H1 (cell line): ENCODE results near the gene CMSS1.

Experiments used
- CBX5 ChIP-seq: fragments of 300-800, 300-1000 bp; sonication (generic); IDR thresholded peaks from 2 replicates; pipeline ENCODE4 v1.7.1; 2016; ENCODE audit warnings: antibody characterized with exemption, low read length, low read depth
- EGR1 ChIP-seq: IDR thresholded peaks from 2 replicates; pipeline ENCODE4 v1.6.1; 2011; ENCODE audit warnings: low read depth, low read length, borderline replicate concordance
- POLR2A ChIP-seq, 2 experiments: IDR thresholded peaks; 1 replicate in 1 of 2; 2 replicates in 1 of 2; pipeline ENCODE4 v1.6.1; 2011; ENCODE audit warnings: low read depth in 2 of 2, low read length in 2 of 2, mild to moderate bottlenecking in 2 of 2; ENCODE audit errors: control extremely low read depth in 1 of 2
- POLR2AphosphoS5 ChIP-seq: IDR thresholded peaks from 2 replicates; pipeline ENCODE4 v1.6.1; 2011; ENCODE audit warnings: low read depth, low read length
- SP2 ChIP-seq: IDR thresholded peaks from 2 replicates; pipeline ENCODE4 v1.6.1; 2012; ENCODE audit warnings: mild to moderate bottlenecking, low read length, inconsistent platforms
- TAF1 ChIP-seq: IDR thresholded peaks from 2 replicates; pipeline ENCODE4 v1.6.1; 2011; ENCODE audit warnings: mild to moderate bottlenecking, low read depth, low read length
- TEAD4 ChIP-seq: IDR thresholded peaks from 2 replicates; pipeline ENCODE4 v1.6.1; 2012; ENCODE audit warnings: low read depth, low read length, inconsistent platforms, mixed read lengths
- TF ChIP-seq, protein P1 (sequence below), 3 experiments: IDR thresholded peaks; 1 replicate in 2 of 3; 2 replicates in 1 of 3; pipeline versions ENCODE4 v1.5.1 to v1.6.1; 2011; ENCODE audit warnings: low read length in 3 of 3, mild to moderate bottlenecking in 3 of 3, inconsistent platforms in 2 of 3, low read depth in 1 of 3, moderate library complexity in 1 of 3; ENCODE audit not compliant: insufficient read depth in 1 of 3; ENCODE audit errors: control extremely low read depth in 1 of 3

- TF ChIP-seq, protein P1, sequence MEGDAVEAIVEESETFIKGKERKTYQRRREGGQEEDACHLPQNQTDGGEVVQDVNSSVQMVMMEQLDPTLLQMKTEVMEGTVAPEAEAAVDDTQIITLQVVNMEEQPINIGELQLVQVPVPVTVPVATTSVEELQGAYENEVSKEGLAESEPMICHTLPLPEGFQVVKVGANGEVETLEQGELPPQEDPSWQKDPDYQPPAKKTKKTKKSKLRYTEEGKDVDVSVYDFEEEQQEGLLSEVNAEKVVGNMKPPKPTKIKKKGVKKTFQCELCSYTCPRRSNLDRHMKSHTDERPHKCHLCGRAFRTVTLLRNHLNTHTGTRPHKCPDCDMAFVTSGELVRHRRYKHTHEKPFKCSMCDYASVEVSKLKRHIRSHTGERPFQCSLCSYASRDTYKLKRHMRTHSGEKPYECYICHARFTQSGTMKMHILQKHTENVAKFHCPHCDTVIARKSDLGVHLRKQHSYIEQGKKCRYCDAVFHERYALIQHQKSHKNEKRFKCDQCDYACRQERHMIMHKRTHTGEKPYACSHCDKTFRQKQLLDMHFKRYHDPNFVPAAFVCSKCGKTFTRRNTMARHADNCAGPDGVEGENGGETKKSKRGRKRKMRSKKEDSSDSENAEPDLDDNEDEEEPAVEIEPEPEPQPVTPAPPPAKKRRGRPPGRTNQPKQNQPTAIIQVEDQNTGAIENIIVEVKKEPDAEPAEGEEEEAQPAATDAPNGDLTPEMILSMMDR (IDR thresholded peaks at IDR 0.05; ENCODE audit: control extremely low read depth in 1 of 3, insufficient read depth in 1 of 3, low read depth in 1 of 3, low read length in 3 of 3), result no peak
- TF ChIP-seq SP2 (no peak), TEAD4 (no peak), TAF1 (no peak), POLR2A (IDR thresholded peaks at IDR 0.05; ENCODE audit: control extremely low read depth in 1 of 2, low read depth in 2 of 2, low read length in 2 of 2) (no peak), CBX5 (no peak), POLR2AphosphoS5 (no peak), EGR1 (no peak)
Observed at GRCh38 chr3:100150473-100150872, 332.8 kb downstream of the CMSS1 start.
